CD8-positive, alpha-beta memory T cell (primary cell): ENCODE measurements around the gene KREMEN2. TPM values are rescaled to one million over a fixed set of nuclear protein-coding genes. Genes with fewer than 3 reads are reported as not detected.

Experiments
- CTCF ChIA-PET: fragments of 350-600 bp; sonication (Branson Sonifier 250); formaldehyde crosslinking; loops from one replicate; lab custom pipeline; 2021; ENCODE audit warnings: antibody characterized with exemption; lab: Charles Lee
- POLR2A ChIA-PET: fragments of 350-600 bp; sonication (Branson Sonifier 250); formaldehyde crosslinking; loops from one replicate; lab custom pipeline; 2021; ENCODE audit warnings: antibody characterized with exemption; lab: Charles Lee
- DNase-seq, 5 donors: peaks; one replicate each; pipeline versions ENCODE4 v3.0.0 to v3.0.0-alpha.2; 2020 to 2022; ENCODE audit warnings: mixed read lengths in 1 of 5
- H3K27ac ChIP-seq: one replicate; pipeline ENCODE4 v1.7.0; 2013; ENCODE audit warnings: low read depth, mild to moderate bottlenecking, low read length, moderate library complexity
- H3K27me3 ChIP-seq: 2 replicates; pipeline ENCODE4 v1.7.0; 2013; ENCODE audit warnings: low read length, mild to moderate bottlenecking; ENCODE audit not compliant: insufficient read depth, poor library complexity, severe bottlenecking
- H3K36me3 ChIP-seq: 2 replicates; pipeline ENCODE4 v1.7.0; 2013; ENCODE audit warnings: mild to moderate bottlenecking, low read length, moderate library complexity; ENCODE audit not compliant: insufficient read depth
- H3K4me1 ChIP-seq: 2 replicates; pipeline ENCODE4 v1.7.0; 2013; ENCODE audit warnings: mild to moderate bottlenecking, low read length, moderate library complexity; ENCODE audit not compliant: insufficient read depth
- H3K4me3 ChIP-seq: 2 replicates; pipeline ENCODE4 v1.7.0; 2013; ENCODE audit warnings: mild to moderate bottlenecking, low read length
- H3K9me3 ChIP-seq: 2 replicates; pipeline ENCODE4 v1.7.0; 2013; ENCODE audit warnings: mild to moderate bottlenecking, low read length
- H3K27ac Mint-ChIP-seq, 8 donors: one replicate each; pipeline ENCODE4 v1.8.0; 2020 to 2021; ENCODE audit warnings: mixed read lengths in 8 of 8, mild to moderate bottlenecking in 6 of 8, inconsistent platforms in 3 of 8, moderate library complexity in 3 of 8
- H3K27me3 Mint-ChIP-seq, 2 donors: one replicate each; pipeline ENCODE4 v1.8.0; 2020 to 2021; ENCODE audit warnings: mixed read lengths in 2 of 2, mild to moderate bottlenecking in 1 of 2, moderate library complexity in 1 of 2
- H3K36me3 Mint-ChIP-seq, 3 donors: one replicate each; pipeline ENCODE4 v1.8.0; 2020 to 2021; ENCODE audit warnings: mixed read lengths in 3 of 3, inconsistent platforms in 1 of 3, mild to moderate bottlenecking in 1 of 3
- H3K4me1 Mint-ChIP-seq, 3 donors: one replicate each; pipeline ENCODE4 v1.8.0; 2020 to 2021; ENCODE audit warnings: mixed read lengths in 3 of 3, inconsistent platforms in 1 of 3, mild to moderate bottlenecking in 1 of 3
- H3K4me3 Mint-ChIP-seq, 7 donors: one replicate each; pipeline ENCODE4 v1.8.0; 2020 to 2021; ENCODE audit warnings: mixed read lengths in 7 of 7, mild to moderate bottlenecking in 6 of 7, moderate library complexity in 4 of 7, inconsistent platforms in 2 of 7
- H3K9me3 Mint-ChIP-seq, 5 donors: one replicate each; pipeline ENCODE4 v1.8.0; 2020 to 2022; ENCODE audit warnings: mixed read lengths in 5 of 5, mild to moderate bottlenecking in 3 of 5, moderate library complexity in 2 of 5, inconsistent platforms in 1 of 5
- polyA plus RNA-seq: library from polyadenylated mRNA; unstranded; fragments of 300-500 nt; fragmentation: Illumina TruSeq; gene quantifications from one replicate; pipeline ENCODE4 v1.2.3, GENCODE V29; 2021
- total RNA-seq, 2 experiments: library from RNA; stranded (reverse); gene quantifications; one replicate each; pipeline ENCODE4 v1.2.3, GENCODE V29; 2021

Gene KREMEN2
- total and polyA plus RNA-seq, 3 experiments from 2014 or later: not detected

GRCh38 chr16:2963074-2963722, 877 bp upstream of the KREMEN2 start:
- no peak overlapping the region for H3K27ac Mint-ChIP-seq
- ChIA-PET POLR2A (interaction anchor here (0.6 kb wide), 1 partner anchor 27 kb away, joined by 4 read pairs; no protein-coding TSS in a partner anchor), CTCF (interaction anchor here (0.9 to 2.3 kb wide), 5 partner anchors 11 to 24 kb away, joined by 3 to 7 read pairs (median 3); no protein-coding TSS in a partner anchor)
- Histone ChIP-seq H3K4me1 (peaks cover 39% of the 10 kb centered on the region), H3K36me3 (no peaks in the 10 kb centered on the region), H3K27ac (no peak overlapping the region), H3K27me3 (peaks cover 32% of the 10 kb centered on the region), H3K4me3 (peak overlapping the region; percentile 45), H3K9me3 (no peaks in the 10 kb centered on the region)
- peaks cover 12 to 44% (median 13%) of the 10 kb centered on the region in 3 donors for H3K4me1 Mint-ChIP-seq
- peak overlapping the region in 5 of 7 donors; percentile 47 to 80 (median 68) for H3K4me3 Mint-ChIP-seq
- DNase-seq: peak in 4 of 5 donors; percentile 21 to 68 (median 40)
- H3K36me3 Mint-ChIP-seq: no peaks in the 10 kb centered on the region
- H3K27me3 Mint-ChIP-seq: peaks cover 16 to 32% of the 10 kb centered on the region in 2 donors
- no peaks in the 10 kb centered on the region for H3K9me3 Mint-ChIP-seq

GRCh38 chr16:2964475-2965336, 631 bp downstream of the KREMEN2 start:
- Histone ChIP-seq H3K27ac (no peak overlapping the region), H3K27me3 (peaks cover 40% of the 10 kb centered on the region), H3K4me1 (peaks cover 46% of the 10 kb centered on the region), H3K36me3 (no peaks in the 10 kb centered on the region), H3K4me3 (peak overlapping the region; percentile 45), H3K9me3 (no peaks in the 10 kb centered on the region)
- DNase-seq: peak; percentile 48 to 73 (median 55)
- Mint-ChIP-seq H3K27me3 (peaks cover 20 to 38% of the 10 kb centered on the region in 2 donors), H3K27ac (no peak overlapping the region), H3K36me3 (no peaks in the 10 kb centered on the region), H3K4me1 (peaks cover 16 to 51% (median 18%) of the 10 kb centered on the region in 3 donors), H3K9me3 (no peaks in the 10 kb centered on the region), H3K4me3 (peak overlapping the region; percentile 65 to 85 (median 80))
- ChIA-PET POLR2A (interaction anchor here (0.6 kb wide), 1 partner anchor 262 kb away, joined by 3 read pairs; no protein-coding TSS in a partner anchor), CTCF (interaction anchor here (0.7 to 2.1 kb wide), 6 partner anchors 12 to 63 kb away, joined by 3 to 5 read pairs (median 3); no protein-coding TSS in a partner anchor)

GRCh38 chr16:2966043-2966807, 2.1 kb downstream of the KREMEN2 start:
- H3K4me3 ChIP-seq: no peak overlapping the region
- peak in 1 of 5 donors; percentile 47 for DNase-seq
- Mint-ChIP-seq H3K36me3 (no peaks in the 10 kb centered on the region), H3K9me3 (no peaks in the 10 kb centered on the region), H3K4me3 (peak overlapping the region in 5 of 7 donors; percentile 32 to 68 (median 43)), H3K27ac (peak overlapping the region in 1 of 8 donors; percentile 34), H3K27me3 (peaks cover 20 to 36% of the 10 kb centered on the region in 2 donors), H3K4me1 (peaks cover 18 to 63% (median 18%) of the 10 kb centered on the region in 3 donors)
- H3K36me3 ChIP-seq: no peaks in the 10 kb centered on the region
- H3K9me3 ChIP-seq: no peaks in the 10 kb centered on the region
- peaks cover 40% of the 10 kb centered on the region for H3K27me3 ChIP-seq
- ChIA-PET CTCF (interaction anchor here (1.3 to 1.5 kb wide), 2 partner anchors 62 to 66 kb away, joined by 3 read pairs; no protein-coding TSS in a partner anchor), POLR2A (no interaction called here)
- H3K4me1 ChIP-seq: peaks cover 51% of the 10 kb centered on the region
- no peak overlapping the region for H3K27ac ChIP-seq

GRCh38 chr16:2966808-2967191, 2.7 kb downstream of the KREMEN2 start:
- Histone ChIP-seq H3K36me3 (no peaks in the 10 kb centered on the region), H3K4me1 (peaks cover 47% of the 10 kb centered on the region), H3K4me3 (no peak overlapping the region), H3K27ac (no peak overlapping the region), H3K27me3 (peaks cover 40% of the 10 kb centered on the region), H3K9me3 (no peaks in the 10 kb centered on the region)
- Mint-ChIP-seq H3K9me3 (no peaks in the 10 kb centered on the region), H3K27ac (no peak overlapping the region), H3K36me3 (no peaks in the 10 kb centered on the region), H3K4me1 (peaks cover 15 to 60% (median 16%) of the 10 kb centered on the region in 3 donors), H3K4me3 (no peak overlapping the region), H3K27me3 (peaks cover 18 to 32% of the 10 kb centered on the region in 2 donors)
- ChIA-PET POLR2A (no interaction called here), CTCF (interaction anchor here (1.0 to 1.5 kb wide), 2 partner anchors 16 to 65 kb away, joined by 3 read pairs; no protein-coding TSS in a partner anchor)
- peak in 1 of 5 donors; percentile 8 for DNase-seq

- no peak for DNase-seq
- Histone ChIP-seq H3K4me1 (peaks cover 43% of the 10 kb centered on the region), H3K27me3 (peaks cover 40% of the 10 kb centered on the region), H3K36me3 (no peaks in the 10 kb centered on the region), H3K4me3 (no peak overlapping the region), H3K9me3 (no peaks in the 10 kb centered on the region), H3K27ac (no peak overlapping the region)
- Mint-ChIP-seq H3K4me1 (peaks cover 14 to 57% (median 15%) of the 10 kb centered on the region in 3 donors), H3K4me3 (peak overlapping the region in 1 of 7 donors; percentile 50), H3K9me3 (no peaks in the 10 kb centered on the region), H3K27me3 (peaks cover 15 to 33% of the 10 kb centered on the region in 2 donors), H3K36me3 (no peaks in the 10 kb centered on the region), H3K27ac (no peak overlapping the region)
- CTCF ChIA-PET: interaction anchor here (1.0 to 1.5 kb wide), 2 partner anchors 16 to 65 kb away, joined by 3 read pairs; no protein-coding TSS in a partner anchor
- POLR2A ChIA-PET: no interaction called here
Measured at GRCh38 chr16:2967211-2967631, 3.1 kb downstream of the KREMEN2 start.

GRCh38 chr16:2967721-2968161, 3.7 kb downstream of the KREMEN2 start:
- Mint-ChIP-seq H3K27me3 (peaks cover 14 to 32% of the 10 kb centered on the region in 2 donors), H3K4me3 (peak overlapping the region in 2 of 7 donors; percentile 73 to 74), H3K4me1 (peaks cover 14 to 52% (median 15%) of the 10 kb centered on the region in 3 donors), H3K36me3 (no peaks in the 10 kb centered on the region), H3K9me3 (no peaks in the 10 kb centered on the region), H3K27ac (peak overlapping the region in 1 of 8 donors; percentile 56)
- Histone ChIP-seq H3K9me3 (no peaks in the 10 kb centered on the region), H3K27ac (no peak overlapping the region), H3K4me1 (peaks cover 42% of the 10 kb centered on the region), H3K4me3 (peak overlapping the region; percentile 12), H3K27me3 (peaks cover 40% of the 10 kb centered on the region), H3K36me3 (no peaks in the 10 kb centered on the region)
- no peak for DNase-seq
- ChIA-PET CTCF (interaction anchor here (1.0 kb wide), 1 partner anchor 15 kb away, joined by 3 read pairs; no protein-coding TSS in a partner anchor), POLR2A (no interaction called here)

- CTCF ChIA-PET: no interaction called here
- H3K27me3 ChIP-seq: peaks cover 40% of the 10 kb centered on the region
- Mint-ChIP-seq H3K27ac (peak overlapping the region in 2 of 8 donors; percentile 48 to 56), H3K4me3 (peak overlapping the region; percentile 67 to 88 (median 73)), H3K27me3 (peaks cover 14 to 29% of the 10 kb centered on the region in 2 donors), H3K36me3 (no peaks in the 10 kb centered on the region), H3K9me3 (no peaks in the 10 kb centered on the region), H3K4me1 (peaks cover 14 to 49% (median 15%) of the 10 kb centered on the region in 3 donors)
- DNase-seq: no peak
- peaks cover 41% of the 10 kb centered on the region for H3K4me1 ChIP-seq
- H3K9me3 ChIP-seq: no peaks in the 10 kb centered on the region
- no peak overlapping the region for H3K27ac ChIP-seq
- H3K4me3 ChIP-seq: peak overlapping the region; percentile 71
- POLR2A ChIA-PET: no interaction called here
- no peaks in the 10 kb centered on the region for H3K36me3 ChIP-seq
Measured at GRCh38 chr16:2968368-2968737, 4.3 kb downstream of the KREMEN2 start.
